ENCODE measurements around the gene TAF11L13.
"Not testable (repeated sequence)": the region's sequence is repeated elsewhere in the genome, so short reads cannot be mapped to it uniquely, and the experiment has no call there.

The TAF11L13 gene

DNA sequence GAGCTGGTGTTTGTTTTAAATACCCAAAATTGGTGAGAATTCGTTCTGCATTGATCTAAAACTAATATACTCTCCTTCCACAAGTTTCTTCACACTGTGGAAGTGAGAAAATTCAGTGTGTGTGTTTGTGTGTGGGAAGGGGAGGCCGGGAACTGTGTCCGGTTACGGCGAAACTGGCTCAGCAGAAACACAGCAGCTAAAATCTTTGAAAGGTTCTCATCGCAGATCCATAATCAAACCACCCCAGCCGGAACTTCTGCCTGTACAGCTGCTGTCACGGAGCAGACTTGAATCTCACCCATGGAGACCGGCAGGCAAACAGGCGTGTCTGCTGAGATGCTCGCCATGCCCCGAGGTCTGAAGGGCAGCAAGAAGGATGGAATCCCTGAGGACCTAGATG, at the start of gene TAF11L13:
TAF11L13 (plus strand) TSS at position 301 of the 400 bp plus-strand sequence.
- H3K4me3 ChIP-seq (ENCODE audit: low read depth, low read length), result not testable (repeated sequence)

DNA sequence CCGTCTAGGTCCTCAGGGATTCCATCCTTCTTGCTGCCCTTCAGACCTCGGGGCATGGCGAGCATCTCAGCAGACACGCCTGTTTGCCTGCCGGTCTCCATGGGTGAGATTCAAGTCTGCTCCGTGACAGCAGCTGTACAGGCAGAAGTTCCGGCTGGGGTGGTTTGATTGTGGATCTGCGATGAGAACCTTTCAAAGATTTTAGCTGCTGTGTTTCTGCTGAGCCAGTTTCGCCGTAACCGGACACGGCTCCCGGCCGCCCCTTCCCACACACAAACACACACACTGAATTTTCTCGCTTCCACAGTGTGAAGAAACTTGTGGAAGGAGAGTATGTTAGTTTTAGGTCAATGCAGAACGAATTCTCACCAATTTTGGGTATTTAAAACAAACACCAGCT, 46.2 kb upstream of the TAF11L13 start, which contains the start of gene TAF11L7:
TAF11L7 (minus strand) TSS at position 101 of the 400 bp plus-strand sequence.
- not testable (repeated sequence) for H3K4me3 ChIP-seq (ENCODE audit: low read depth, low read length)

DNA sequence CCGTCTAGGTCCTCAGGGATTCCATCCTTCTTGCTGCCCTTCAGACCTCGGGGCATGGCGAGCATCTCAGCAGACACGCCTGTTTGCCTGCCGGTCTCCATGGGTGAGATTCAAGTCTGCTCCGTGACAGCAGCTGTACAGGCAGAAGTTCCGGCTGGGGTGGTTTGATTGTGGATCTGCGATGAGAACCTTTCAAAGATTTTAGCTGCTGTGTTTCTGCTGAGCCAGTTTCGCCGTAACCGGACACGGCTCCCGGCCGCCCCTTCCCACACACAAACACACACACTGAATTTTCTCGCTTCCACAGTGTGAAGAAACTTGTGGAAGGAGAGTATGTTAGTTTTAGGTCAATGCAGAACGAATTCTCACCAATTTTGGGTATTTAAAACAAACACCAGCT, 41.0 kb upstream of the TAF11L13 start, which contains the start of gene TAF11L8:
TAF11L8 (minus strand) TSS at position 101 of the 400 bp plus-strand sequence.
- not testable (repeated sequence) for H3K4me3 ChIP-seq (ENCODE audit: low read depth, low read length)

DNA sequence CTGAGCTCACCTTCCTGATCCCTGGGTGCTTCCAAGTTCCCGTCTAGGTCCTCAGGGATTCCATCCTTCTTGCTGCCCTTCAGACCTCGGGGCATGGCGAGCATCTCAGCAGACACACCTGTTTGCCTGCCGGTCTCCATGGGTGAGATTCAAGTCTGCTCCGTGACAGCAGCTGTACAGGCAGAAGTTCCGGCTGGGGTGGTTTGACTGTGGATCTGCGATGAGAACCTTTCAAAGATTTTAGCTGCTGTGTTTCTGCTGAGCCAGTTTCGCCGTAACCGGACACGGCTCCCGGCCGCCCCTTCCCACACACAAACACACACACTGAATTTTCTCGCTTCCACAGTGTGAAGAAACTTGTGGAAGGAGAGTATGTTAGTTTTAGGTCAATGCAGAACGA, 37.6 kb upstream of the TAF11L13 start, which contains the start of gene TAF11L9:
TAF11L9 (minus strand) TSS at position 140 of the 400 bp plus-strand sequence.
- H3K4me3 ChIP-seq (ENCODE audit: low read depth, low read length), result not testable (repeated sequence)

DNA sequence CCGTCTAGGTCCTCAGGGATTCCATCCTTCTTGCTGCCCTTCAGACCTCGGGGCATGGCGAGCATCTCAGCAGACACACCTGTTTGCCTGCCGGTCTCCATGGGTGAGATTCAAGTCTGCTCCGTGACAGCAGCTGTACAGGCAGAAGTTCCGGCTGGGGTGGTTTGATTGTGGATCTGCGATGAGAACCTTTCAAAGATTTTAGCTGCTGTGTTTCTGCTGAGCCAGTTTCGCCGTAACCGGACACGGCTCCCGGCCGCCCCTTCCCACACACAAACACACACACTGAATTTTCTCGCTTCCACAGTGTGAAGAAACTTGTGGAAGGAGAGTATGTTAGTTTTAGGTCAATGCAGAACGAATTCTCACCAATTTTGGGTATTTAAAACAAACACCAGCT, 34.2 kb upstream of the TAF11L13 start, which contains the start of gene TAF11L10:
TAF11L10 (minus strand) TSS at position 101 of the 400 bp plus-strand sequence.
- not testable (repeated sequence) for H3K4me3 ChIP-seq (ENCODE audit: low read depth, low read length)

DNA sequence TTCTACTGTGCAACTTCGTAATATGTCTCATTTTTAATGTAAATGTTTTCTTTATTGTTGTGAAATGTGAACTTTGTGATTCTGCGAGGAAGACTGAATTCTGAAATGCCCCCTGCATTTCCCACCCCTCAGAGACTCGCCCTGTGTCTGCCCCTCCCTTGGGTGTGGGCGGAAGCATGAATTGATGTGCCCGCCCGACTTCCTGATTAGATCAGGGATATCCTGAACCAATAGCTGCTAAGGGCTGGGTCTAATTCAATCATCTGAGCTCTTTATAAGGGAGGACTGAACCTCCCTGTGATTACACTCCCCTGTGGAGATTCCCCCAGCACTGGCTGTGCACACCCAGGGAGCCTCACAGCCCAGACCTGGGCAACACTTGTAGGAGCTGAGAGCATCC, 28.0 kb upstream of the TAF11L13 start, which contains the start of gene TAF11L11:
TAF11L11 (plus strand) TSS at position 304 of the 400 bp plus-strand sequence.
- H3K4me3 ChIP-seq (ENCODE audit: low read depth, low read length), result not testable (repeated sequence)

DNA sequence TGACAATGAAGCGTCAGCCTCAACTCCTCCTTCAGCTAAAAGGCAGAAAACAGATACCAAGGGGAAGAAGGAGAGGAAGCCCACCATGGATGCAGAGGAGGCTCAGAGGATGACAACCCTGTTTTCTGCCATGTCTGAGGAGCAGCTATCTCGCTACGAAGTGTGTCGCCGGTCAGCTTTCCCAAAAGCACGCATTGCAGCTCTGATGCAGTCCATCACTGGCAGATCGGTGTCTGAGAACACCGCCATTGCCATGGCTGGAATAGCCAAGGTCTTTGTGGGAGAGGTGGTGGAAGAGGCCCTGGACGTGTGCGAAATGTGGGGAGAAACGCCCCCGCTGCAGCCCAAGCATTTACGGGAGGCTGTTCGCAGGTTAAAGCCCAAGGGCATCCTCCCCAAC, 26.9 kb upstream of the TAF11L13 start:
- TF ChIP-seq, protein P1, sequence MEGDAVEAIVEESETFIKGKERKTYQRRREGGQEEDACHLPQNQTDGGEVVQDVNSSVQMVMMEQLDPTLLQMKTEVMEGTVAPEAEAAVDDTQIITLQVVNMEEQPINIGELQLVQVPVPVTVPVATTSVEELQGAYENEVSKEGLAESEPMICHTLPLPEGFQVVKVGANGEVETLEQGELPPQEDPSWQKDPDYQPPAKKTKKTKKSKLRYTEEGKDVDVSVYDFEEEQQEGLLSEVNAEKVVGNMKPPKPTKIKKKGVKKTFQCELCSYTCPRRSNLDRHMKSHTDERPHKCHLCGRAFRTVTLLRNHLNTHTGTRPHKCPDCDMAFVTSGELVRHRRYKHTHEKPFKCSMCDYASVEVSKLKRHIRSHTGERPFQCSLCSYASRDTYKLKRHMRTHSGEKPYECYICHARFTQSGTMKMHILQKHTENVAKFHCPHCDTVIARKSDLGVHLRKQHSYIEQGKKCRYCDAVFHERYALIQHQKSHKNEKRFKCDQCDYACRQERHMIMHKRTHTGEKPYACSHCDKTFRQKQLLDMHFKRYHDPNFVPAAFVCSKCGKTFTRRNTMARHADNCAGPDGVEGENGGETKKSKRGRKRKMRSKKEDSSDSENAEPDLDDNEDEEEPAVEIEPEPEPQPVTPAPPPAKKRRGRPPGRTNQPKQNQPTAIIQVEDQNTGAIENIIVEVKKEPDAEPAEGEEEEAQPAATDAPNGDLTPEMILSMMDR (IDR thresholded peaks at IDR 0.05; ENCODE audit: low read depth, low read length), result no peak

DNA sequence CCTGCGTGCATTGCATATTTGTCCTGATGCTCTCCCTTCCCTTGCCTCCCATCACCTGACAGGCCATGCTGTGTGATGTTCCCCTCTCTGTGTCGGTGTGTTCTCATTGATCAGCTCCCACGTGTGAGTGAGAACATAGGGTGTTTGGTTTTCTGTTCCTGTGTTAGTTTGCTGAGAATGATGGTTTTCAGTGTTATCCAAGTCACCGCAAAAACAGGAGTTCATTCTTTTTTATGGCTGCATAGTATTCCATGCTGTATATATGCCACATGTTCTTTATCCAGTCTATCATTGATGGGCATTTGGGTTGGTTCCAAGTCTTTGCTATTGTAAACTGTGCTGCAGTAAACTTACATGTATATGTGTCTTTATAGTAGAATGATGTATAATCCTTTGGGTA, 24.4 kb upstream of the TAF11L13 start:
- not testable (repeated sequence) for H3K4me3 ChIP-seq (ENCODE audit: low read depth, low read length)

More for the DNA sequence above, 26.9 kb upstream of the TAF11L13 start:
- H3K4me3 ChIP-seq (ENCODE audit: low read depth, low read length), result no peak overlapping the region

DNA sequence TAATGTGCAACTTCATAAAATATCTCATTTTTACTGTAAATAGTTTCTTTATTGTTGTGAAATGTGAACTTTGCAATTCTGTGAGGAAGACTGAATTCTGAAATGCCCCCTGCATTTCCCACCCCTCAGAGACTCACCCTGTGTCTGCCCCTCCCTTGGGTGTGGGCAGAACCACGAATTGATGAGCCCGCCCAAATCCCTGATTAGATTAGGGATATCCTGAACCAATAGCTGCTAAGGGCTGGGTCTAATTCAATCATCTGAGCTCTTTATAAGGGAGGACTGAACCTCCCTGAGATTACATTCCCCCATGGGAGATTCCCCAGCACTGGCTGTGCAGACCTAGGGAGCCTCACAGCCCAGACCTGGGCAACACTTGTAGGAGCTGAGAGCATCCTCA, 21.8 kb upstream of the TAF11L13 start, which contains the start of gene TAF11L12:
TAF11L12 (plus strand) TSS at position 301 of the 400 bp plus-strand sequence.
- not testable (repeated sequence) for H3K4me3 ChIP-seq (ENCODE audit: low read depth, low read length)

DNA sequence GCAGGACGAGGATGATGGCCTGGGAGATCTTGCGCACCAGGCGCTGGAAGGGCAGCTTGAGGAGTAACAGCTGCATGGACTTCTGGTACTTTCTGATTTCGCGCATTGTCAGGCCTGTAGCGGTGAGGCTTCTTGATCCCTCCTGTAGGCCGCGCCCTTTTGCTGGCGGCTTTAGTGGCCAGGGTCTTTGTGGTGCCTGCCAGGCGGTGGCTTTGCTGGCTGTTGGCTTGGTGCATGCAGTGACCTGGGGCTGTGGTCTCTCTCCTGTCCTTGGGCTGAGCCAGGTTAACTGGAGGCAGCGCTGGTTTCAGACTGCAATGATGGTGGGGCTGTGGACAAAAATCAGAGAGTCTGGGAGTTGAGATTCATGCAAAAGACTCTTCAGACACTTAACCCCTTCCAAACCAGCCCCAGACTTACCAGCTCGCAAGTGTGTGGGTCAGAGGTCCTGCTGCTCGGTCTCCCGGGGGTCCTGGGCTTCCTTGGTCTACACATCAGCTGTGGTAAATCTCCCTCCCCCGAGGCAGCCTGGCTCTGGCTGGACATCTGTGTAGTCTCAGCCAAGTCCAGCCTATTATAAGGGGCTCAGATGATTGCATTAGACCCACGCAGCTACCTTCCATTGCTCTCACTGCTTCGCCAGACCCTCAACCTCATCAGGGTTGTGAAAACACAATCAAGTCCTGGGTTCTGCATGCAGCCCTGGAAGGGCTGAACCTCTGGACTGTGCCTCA, 16.8 kb upstream of the TAF11L13 start:
- H3K4me3 ChIP-seq (ENCODE audit: low read depth, low read length), result no peak overlapping the region
- TF ChIP-seq, protein P1 (IDR thresholded peaks at IDR 0.05; ENCODE audit: low read depth, low read length), result no peak

DNA sequence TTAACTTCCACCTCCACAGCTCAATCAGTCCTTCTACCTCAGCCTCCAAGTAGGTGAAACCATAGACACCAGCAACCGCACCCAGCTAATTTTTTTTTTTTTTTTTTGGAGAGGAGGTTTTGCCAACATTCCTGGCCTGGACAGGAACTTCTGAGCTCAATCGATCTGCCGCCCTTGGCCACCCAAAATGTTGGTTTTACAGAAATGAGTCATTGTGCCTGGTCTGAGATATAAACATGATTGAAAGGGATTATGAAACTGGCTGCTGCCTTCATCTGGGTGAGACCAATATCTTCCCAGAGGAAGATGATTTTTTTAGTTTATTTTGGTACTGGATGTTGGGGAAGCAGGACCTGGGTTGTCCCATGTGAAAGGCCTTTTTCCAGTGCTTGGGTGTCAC, 12.5 kb upstream of the TAF11L13 start:
- H3K4me3 ChIP-seq (ENCODE audit: low read depth, low read length), result no peak overlapping the region

More for the DNA sequence above, 12.5 kb upstream of the TAF11L13 start:
- TF ChIP-seq, protein P1 (IDR thresholded peaks at IDR 0.05; ENCODE audit: low read depth, low read length), result no peak

Measured in WI38 (cell line).